HG03575 (cell line): ENCODE data around the gene RTEL1.
"Not testable (repeated sequence)": the region's sequence is repeated elsewhere in the genome, so short reads cannot be mapped to it uniquely, and the experiment has no call there.

Experiments
- ATAC-seq: cut with Tn5 transposase; IDR thresholded peaks from one replicate; pipeline ENCODE4 v1.9.1; 2021; ENCODE audit not compliant: unreplicated experiment, insufficient number of reproducible peaks, low FRiP score; ENCODE audit errors: extremely low read depth

Gene RTEL1

DNA sequence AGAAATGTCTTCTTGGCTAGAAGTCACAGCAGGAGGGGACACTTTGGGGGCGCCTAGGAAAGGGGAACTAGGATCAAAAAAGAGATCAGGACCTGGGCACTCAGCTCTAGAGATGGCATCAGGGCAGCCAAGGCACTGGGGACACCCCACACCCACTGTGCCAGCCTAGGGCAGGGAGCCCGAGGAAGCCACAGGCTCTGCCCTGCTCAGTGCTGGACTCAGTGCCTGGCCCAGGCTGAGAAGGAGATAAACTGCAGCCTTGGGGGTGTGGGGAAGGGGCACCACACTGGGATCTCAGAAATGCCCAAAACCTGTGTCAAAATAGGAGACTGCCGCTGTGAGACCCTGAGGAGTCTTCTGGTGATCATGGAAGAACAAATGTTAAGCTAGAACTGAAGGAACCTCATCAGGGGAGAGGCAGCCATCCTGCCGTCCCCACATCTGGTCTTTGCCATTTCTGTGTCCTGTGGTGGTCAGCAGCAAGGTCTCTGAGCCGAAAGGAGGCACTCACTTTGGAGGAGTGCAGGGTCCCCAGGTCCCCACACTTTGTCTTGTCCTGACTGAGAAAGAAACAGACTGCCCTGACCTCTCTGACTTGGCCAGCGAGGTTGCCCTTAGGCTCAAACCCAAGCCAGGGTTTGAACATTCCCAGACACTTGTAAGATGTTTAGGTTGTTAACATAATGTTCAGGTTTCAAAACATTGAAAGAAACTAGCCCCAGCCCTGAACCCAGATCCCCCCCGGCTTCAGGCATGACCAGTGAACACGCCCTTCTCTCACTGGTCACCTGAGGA is 47.3 kb downstream of the RTEL1 start:
- no peak for ATAC-seq

DNA sequence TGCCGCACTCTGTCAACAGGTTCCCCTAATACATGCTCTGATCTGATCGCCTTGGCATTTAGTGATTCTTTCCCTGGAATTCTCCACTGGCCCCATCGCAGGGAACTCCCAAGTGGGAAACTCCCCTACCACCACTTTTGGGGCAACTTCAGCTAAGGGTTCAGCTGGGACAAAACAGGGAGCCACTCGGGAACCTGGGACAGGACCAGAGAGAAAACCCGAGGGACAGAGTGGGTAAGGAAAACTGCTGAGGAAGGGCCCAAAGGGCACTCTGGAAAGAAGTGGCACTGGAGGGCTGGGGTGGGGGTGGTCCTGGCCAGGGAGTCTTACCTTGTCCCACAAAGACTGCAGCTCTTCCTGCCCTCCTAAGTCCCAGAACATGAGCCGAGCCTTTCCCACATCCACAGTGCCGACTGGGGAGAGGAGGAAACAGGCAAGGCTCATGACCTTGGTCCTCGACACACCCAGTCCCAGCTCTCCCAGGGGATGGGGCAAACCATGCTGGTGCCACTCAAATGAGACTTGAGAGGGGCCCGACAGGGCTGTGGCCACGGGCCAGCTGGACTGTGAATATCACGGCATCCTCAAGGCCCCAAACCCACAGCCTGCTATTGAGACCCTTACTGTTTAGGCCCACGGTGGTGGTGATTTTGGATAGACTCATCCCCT is 48.0 kb downstream of the RTEL1 start:
- ATAC-seq, result no peak

DNA sequence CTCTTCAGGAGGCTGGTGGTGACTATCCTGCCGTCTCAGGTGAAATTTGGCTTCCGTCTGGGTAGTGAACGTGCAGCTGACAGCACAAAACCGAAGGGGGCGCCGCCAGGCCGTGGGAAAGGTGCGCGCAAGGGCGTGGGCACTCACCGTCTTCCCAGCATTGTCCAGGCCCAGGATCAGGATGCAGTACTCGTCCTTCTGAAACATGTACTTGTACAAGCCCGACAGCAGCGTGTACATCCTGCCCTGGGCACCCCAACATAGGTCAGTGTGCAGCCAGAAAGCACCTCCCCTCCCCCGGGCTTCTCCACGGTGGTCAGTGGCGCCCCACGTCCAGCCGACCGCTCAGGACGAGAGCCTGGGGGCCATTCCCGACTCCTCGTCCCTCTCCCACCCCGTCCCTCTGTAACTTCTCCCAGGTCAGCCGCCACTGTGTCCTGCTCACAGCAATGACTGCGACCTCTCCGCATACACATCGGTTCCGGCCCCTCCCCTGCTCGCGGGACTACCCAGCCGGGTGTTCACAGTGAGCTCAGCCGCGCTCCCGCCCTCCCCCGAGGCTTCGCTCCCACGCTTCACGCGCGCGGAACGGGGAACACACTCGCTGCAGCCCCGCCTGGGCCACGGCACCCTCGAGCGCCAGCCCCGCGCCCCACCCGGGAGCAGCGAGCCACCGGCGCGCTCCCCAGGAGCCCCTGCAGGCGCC is 48.9 kb downstream of the RTEL1 start:
- no peak for ATAC-seq

DNA sequence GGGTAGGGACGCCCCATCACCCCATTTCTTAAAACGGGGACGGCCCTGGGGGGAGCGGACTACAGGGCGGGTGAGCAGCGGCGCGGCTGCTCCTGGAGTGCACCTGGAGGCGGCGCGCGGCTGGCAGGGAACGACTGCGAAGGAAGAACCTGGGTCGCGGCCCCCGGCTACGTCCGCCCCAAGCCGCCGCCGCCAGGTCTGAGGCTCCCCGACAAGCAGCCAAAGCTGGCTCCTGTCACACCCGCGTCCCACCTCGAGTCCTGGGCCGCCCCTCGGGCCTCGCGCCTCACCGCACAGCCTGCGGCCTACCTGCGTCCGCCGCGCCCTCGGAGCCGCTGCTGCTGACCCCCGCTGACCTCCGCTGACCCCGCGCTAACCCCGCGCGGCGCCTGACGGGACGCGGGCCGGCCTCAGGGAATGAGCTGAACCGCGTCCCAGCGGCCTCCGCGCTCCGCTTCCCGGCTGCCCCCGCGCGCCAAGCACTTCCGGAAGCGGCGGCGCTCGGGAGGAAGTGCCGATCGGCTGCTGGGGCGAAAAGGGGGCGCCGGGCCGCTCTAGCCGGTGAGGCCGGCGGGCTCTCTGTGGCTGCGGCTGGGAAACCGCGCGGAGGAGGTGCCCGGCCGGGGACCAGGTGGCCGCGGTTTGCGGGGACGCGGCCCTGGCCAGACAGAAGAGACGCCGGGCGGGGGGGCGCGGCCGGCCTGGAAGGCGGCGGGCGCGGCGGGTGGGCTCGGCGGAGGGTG is 49.6 kb downstream of the RTEL1 start, which contains the start of the genes ARFRP1 and ZGPAT:
Gene ARFRP1, minus strand, starts transcription at position 419 of the 743 bp plus-strand sequence. CDS start 885 bp downstream, outside the sequence.
Gene ZGPAT, plus strand, starts transcription at position 482 of the 743 bp plus-strand sequence. CDS start 542 bp downstream, outside the sequence.
- no peak for ATAC-seq

DNA sequence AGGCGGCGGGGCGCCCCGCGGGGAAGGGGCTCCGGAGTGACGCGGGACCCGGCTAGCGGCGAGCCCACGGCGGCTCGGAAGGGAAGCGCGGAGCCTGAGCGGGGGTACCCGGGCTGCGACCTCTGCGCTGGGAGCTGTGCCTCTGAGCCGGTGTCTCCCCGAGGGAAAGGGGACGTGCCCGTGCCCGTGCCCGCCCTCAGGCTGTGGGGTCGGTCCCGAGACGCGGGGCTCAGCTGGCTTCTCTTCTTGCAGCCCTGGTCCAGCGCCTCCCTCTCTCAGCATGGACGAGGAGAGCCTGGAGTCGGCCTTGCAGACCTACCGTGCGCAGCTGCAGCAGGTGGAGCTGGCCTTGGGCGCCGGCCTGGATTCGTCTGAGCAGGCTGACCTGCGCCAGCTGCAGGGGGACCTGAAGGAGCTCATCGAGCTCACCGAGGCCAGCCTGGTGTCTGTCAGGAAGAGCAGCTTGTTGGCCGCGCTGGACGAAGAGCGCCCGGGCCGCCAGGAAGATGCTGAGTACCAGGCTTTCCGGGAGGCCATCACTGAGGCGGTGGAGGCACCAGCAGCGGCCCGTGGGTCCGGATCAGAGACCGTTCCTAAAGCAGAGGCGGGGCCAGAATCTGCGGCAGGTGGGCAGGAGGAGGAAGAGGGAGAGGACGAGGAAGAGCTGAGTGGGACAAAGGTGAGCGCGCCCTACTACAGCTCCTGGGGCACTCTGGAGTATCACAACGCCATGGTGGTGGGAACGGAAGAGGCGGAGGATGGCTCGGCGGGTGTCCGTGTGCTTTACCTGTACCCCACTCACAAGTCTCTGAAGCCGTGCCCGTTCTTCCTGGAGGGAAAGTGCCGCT is 50.4 kb downstream of the RTEL1 start:
- no peak for ATAC-seq

DNA sequence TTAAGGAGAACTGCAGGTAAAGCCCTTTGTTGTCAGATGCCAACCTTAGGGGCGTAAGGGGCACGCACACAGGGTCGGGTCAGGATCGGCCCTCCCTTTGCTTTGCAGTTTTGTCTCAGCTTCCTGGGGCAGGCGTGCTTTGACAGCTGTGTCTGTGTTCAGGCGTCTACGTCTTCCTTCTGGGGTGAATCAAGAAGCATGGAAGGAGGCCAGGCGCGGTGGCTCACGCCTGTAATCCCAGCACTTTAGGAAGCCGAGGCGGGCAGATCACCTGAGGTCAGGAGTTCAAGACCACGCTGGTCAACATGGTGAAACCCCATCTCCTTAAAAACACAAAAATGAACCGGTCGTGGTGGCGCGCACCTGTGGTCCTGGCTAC is 51.0 kb downstream of the RTEL1 start:
- ATAC-seq, result no peak

DNA sequence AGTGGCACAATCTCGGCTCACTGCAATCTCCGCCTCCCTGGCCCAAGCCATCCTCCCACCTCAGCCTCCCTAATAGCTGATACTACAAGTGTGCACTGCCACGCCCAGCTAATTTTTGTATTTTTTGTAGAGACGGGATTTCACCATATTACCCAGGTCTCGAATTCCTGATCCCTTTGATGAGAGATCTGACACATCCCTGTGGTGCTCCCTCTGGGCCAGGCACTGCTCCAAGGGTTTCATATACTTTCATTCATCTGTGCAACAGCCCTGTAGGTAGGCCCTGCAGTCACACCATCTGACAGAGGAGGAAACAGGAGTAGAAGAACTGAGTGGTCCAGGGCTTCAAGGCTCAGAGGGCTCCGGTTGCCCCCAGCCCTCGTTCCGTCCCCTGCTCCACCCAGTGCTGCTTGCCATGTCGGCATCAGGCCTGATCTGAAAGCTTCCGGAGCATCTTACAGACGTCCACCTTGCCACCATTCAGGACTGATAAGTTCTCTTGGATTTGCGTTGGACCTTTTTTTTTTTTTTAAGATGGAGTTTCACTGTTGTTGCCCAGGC is 53.1 kb downstream of the RTEL1 start:
- no peak for ATAC-seq

DNA sequence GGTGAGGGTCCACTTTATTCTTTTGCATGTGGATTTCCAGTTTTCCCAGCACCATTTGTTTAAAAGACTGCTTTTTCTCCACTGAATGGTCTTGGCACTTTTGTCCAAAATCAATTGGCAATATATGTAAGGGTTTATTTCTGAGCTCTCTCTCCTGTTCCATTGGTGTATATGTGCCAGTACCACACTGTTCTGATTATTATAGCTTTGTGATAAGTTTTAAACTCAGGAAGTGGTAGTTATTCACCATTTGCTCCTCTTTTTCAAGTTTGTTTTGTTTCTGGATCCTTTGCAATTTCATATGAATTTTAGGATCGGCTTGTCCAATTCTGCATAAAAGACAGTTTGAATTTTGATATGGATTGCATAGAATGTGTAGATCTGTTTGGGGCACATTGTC is 54.1 kb downstream of the RTEL1 start:
- no peak for ATAC-seq

DNA sequence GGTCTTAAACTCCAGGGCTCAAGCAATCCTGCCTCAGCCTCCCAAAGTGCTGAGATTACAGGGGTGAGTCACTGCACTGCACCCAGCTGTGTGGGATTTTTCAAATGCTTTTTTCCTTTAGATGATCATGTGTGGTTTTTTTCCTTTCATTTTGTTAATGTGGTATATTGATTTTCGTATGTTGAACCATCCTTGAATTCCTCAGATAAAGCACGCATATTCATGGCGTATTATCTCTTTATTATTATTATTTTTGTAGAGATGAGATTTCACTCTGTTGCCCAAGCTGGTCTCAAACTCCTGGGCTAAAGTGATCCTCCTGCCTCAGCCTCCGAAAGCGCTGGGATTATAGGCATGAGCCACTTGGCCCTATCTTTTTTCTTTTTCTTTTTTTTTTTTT is 56.7 kb downstream of the RTEL1 start:
- no peak for ATAC-seq

DNA sequence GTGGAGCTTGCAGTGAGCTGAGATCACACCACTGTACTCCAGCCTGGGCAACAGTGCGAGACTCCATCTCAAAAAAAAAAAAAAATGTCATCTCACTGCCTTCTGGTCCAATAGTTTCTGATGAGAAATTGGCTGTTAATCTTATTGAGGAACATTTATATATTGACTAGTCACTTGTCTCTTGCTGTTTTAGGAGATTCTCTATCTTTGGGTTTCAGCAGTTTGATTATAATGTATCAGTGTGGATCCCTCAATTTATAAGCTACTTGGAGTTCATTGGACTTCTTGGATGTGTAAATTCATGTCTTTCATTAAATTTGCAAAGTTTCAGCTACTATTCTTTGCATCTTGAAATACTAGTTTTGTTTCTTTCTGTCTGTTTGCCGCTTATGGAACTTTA is 60.9 kb downstream of the RTEL1 start:
- no peak for ATAC-seq

DNA sequence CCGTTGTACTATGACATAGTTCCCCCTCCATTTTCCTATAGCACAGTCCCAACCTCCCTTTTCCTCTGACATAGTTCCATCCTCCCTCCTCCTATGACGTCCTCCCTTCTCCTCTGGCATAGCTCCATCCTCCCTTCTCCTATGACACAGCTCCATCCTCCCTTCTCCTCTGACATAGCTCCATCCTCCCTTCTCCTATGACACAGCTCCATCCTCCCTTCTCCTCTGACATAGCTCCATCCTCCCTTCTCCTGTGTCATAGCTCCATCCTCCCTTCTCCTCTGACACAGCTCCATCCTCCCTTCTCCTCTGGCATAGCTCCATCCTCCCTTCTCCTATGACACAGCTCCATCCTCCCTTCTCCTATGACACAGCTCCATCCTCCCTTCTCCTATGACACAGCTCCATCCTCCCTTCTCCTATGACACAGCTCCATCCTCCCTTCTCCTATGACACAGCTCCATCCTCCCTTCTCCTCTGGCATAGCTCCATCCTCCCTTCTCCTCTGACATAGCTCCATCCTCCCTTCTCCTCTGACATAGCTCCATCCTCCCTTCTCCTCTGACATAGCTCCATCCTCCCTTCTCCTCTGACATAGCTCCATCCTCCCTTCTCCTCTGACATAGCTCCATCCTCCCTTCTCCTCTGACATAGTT is 65.0 kb downstream of the RTEL1 start:
- not testable (repeated sequence) for ATAC-seq

DNA sequence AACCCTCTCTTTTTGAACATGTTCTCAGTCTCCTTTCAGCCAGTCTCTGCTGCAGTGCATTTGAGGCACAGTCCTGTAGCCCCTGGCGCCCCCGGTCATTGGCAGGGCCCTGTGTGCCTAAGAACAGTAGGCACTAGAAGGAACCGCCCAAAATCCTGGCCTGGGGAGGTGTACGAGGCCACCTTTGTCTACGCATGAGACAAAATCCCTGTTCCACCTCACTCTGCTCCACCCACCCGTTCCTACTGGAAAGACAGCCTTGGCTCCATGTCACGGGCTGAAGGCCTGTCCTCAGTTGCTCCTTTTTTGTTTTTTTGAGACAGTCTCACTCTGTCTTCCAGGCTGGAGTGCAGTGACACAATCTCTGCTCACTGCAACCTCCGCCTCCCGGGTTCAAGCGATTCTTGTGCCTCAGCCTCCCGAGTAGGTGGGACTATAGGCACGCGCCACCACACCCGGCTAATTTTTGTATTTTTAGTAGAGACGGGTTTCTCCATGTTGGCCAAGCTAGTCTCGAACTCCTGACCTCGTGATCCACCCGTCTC is 72.1 kb downstream of the RTEL1 start:
- not testable (repeated sequence) for ATAC-seq

DNA sequence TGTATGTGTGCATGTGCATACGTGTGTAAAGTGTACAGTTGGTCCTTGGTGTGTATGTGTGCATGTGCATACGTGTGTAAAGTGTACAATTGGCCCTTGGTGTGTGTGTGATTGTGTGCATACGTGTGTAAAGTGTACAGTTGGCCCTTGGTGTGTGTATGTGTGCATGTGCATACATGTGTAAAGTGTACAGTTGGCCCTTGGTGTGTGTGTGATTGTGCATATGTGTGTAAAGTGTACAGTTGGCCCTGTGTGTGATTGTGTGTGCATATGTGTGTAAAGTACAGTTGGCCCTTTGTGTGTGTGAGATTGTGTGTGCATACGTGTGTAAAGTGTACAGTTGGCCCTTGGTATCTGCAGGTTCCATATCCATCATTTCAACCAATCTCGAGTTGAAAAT is 73.3 kb downstream of the RTEL1 start:
- no peak for ATAC-seq

DNA sequence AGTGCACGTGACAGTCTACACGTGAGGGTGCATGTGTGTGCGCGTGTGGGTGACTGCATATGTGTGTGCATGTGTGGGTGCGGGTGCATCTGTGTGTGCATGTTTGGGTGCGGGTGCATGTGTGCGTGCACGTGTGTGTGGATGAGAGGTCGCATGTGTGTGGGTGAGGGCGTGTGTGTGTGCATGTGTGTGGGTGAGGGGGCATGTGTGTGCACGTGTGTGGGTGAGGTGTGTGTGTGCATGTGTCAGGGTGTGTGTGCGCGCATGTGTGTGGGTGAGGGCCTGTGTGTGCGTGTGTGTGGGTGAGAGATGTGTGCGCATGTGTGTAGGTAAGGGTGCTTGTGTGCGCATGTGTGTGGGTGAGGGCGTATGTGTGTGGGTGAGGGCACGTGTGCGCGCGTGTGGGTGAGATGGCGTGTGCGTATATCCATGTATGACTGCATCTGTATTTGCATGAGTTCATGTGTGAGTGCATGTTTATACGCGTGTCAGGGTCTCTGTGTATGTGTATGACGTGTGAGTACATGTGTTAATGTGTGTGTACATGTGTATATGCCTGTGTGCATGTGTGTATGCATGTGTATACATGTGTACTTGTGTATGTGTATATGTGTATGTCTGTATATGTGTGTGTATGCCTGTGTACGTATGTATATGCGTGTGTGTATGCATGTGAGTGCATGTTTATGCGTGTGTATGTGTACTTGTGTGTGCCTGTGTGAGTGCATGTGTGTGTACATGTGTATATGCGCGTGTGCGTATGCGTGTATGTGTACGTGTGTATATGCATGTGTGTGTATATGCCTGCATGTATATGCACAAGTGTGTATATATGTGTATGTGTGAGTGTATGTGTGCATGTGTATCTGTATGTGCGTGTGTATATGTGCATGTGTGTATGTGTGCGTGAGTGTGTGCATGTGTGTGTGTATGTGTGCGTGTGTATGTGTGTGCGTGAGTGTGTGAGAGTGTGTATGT is 74.3 kb downstream of the RTEL1 start:
- no peak for ATAC-seq

DNA sequence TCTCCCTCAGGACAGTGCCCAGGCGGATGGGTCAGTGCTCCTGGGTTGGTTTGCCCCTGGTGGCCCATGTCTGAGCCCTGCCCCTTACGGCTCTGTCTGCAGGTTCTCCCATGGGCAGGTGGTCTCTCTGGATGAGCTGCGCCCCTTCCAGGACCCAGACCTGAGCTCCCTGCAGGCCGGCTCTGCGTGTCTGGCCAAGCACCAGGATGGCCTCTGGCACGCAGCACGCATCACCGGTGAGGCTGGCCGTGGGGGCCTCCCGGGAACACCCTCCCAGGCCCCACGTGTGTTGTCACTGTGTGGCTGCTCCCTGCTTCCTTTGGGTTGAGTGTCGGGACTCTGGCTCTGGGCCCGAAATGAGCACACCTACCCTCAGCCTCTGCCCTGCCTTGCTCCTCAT is 75.0 kb downstream of the RTEL1 start:
- no peak for ATAC-seq

DNA sequence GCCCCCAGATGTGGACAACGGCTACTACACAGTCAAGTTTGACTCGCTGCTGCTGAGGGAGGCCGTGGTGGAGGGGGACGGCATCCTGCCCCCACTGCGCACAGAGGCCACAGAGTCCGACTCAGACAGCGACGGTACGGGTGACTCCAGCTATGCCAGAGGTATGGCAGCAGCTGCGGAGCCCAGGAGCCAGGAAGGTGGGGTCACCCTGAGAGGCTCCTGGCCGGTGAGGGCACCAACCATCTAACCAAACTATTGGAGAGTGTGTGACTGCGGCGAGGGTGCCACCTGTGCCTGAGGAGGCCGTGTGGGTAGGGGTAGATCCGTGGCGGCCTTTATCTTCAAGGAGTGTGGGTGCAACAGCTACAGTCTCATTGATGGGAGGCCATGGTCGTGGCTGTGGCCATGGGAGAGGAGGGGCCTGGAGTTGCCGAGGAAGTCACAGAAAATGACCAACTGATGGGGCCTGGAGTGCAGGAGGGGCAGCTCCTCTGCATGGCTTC is 75.5 kb downstream of the RTEL1 start:
- ATAC-seq, result no peak
